Measurements from ENCODE around the gene NRROS. TPM values are rescaled to one million over a fixed set of nuclear protein-coding genes. Genes with fewer than 3 reads are reported as not detected.

NRROS gene
- total RNA-seq, 2 donors from 2014 or later = 2.1 to 3.2 TPM

GRCh38 chr3:196686436-196686835, 46.9 kb downstream of the NRROS start:
- Histone ChIP-seq H3K4me1 (ENCODE audit: control insufficient read depth, insufficient read depth, low read length) (no peaks in the 10 kb centered on the region), H3K27me3 (ENCODE audit: control insufficient read depth, insufficient read depth, low read length, poor library complexity, severe bottlenecking) (no peaks in the 10 kb centered on the region), H3K27ac (ENCODE audit: low read depth, low read length) (no peak overlapping the region), H3K36me3 (ENCODE audit: control insufficient read depth, insufficient read depth, low read length) (no peaks in the 10 kb centered on the region), H3K4me3 (ENCODE audit: low read length) (no peak overlapping the region), H3K9ac (ENCODE audit: extremely low read depth, low read length, poor library complexity, severe bottlenecking) (no peak overlapping the region), H3K9me3 (ENCODE audit: control insufficient read depth, low read length) (peaks cover 12% of the 10 kb centered on the region)
- H3K4me3 Mint-ChIP-seq = no peak overlapping the region
- no peak for DNase-seq
- no peak for TF ChIP-seq CTCF (conservative IDR thresholded peaks at IDR 0.05)
- no peaks in the 10 kb centered on the region for H3K4me1 Mint-ChIP-seq
- H3K27ac Mint-ChIP-seq = no peak overlapping the region
- WGBS, 2 experiments (ENCODE audit: insufficient coverage in 1 of 2, insufficient read length in 1 of 2) = 86 to 90% methylated on average over 1 to 2 of the region's 2 CpGs
- peaks cover 6% of the 10 kb centered on the region for H3K36me3 Mint-ChIP-seq (ENCODE audit: low read depth)
- H3K9me3 Mint-ChIP-seq = peaks cover 28% of the 10 kb centered on the region
- H3K27me3 Mint-ChIP-seq (ENCODE audit: insufficient read depth) = no peaks in the 10 kb centered on the region

- Mint-ChIP-seq H3K27me3 (ENCODE audit: insufficient read depth) (no peaks in the 10 kb centered on the region), H3K36me3 (ENCODE audit: low read depth) (peaks cover 2% of the 10 kb centered on the region), H3K4me3 (no peak overlapping the region), H3K4me1 (no peaks in the 10 kb centered on the region), H3K9me3 (peaks cover 14% of the 10 kb centered on the region), H3K27ac (no peak overlapping the region)
- no peak for DNase-seq
- Histone ChIP-seq H3K27me3 (ENCODE audit: control insufficient read depth, insufficient read depth, low read length, poor library complexity, severe bottlenecking) (no peaks in the 10 kb centered on the region), H3K4me3 (ENCODE audit: low read length) (no peak overlapping the region), H3K27ac (ENCODE audit: low read depth, low read length) (no peak overlapping the region), H3K9ac (ENCODE audit: extremely low read depth, low read length, poor library complexity, severe bottlenecking) (no peak overlapping the region), H3K4me1 (ENCODE audit: control insufficient read depth, insufficient read depth, low read length) (no peaks in the 10 kb centered on the region), H3K9me3 (ENCODE audit: control insufficient read depth, low read length) (peaks cover 2% of the 10 kb centered on the region), H3K36me3 (ENCODE audit: control insufficient read depth, insufficient read depth, low read length) (no peaks in the 10 kb centered on the region)
- WGBS, 2 experiments (ENCODE audit: insufficient coverage in 1 of 2, insufficient read length in 1 of 2) = 77 to 86% methylated on average over 5 of the region's 5 CpGs
- no peak for TF ChIP-seq CTCF (conservative IDR thresholded peaks at IDR 0.05)
Measured at GRCh38 chr3:196688349-196688748, 48.9 kb downstream of the NRROS start.

- H3K27ac ChIP-seq (ENCODE audit: low read depth, low read length) = no peak overlapping the region
- H3K9ac ChIP-seq (ENCODE audit: extremely low read depth, low read length, poor library complexity, severe bottlenecking) = no peak overlapping the region
- 95% methylated on average over 11 to 15 of the region's 17 CpGs for WGBS, 2 experiments (ENCODE audit: insufficient coverage in 1 of 2, insufficient read length in 1 of 2)
- Mint-ChIP-seq H3K4me3 (no peak overlapping the region), H3K4me1 (no peaks in the 10 kb centered on the region), H3K36me3 (ENCODE audit: low read depth) (no peaks in the 10 kb centered on the region), H3K27ac (no peak overlapping the region), H3K27me3 (ENCODE audit: insufficient read depth) (no peaks in the 10 kb centered on the region), H3K9me3 (no peaks in the 10 kb centered on the region)
- H3K27me3 ChIP-seq (ENCODE audit: control insufficient read depth, insufficient read depth, low read length, poor library complexity, severe bottlenecking) = no peaks in the 10 kb centered on the region
- no peak overlapping the region for H3K4me3 ChIP-seq (ENCODE audit: low read length)
- H3K36me3 ChIP-seq (ENCODE audit: control insufficient read depth, insufficient read depth, low read length) = no peaks in the 10 kb centered on the region
- no peaks in the 10 kb centered on the region for H3K9me3 ChIP-seq (ENCODE audit: control insufficient read depth, low read length)
- DNase-seq = no peak
- no peaks in the 10 kb centered on the region for H3K4me1 ChIP-seq (ENCODE audit: control insufficient read depth, insufficient read depth, low read length)
- TF ChIP-seq CTCF (conservative IDR thresholded peaks at IDR 0.05) = no peak
Measured at GRCh38 chr3:196689941-196690660, 50.6 kb downstream of the NRROS start.
